ENCODE data around the gene SETD4.

Gene SETD4

DNA sequence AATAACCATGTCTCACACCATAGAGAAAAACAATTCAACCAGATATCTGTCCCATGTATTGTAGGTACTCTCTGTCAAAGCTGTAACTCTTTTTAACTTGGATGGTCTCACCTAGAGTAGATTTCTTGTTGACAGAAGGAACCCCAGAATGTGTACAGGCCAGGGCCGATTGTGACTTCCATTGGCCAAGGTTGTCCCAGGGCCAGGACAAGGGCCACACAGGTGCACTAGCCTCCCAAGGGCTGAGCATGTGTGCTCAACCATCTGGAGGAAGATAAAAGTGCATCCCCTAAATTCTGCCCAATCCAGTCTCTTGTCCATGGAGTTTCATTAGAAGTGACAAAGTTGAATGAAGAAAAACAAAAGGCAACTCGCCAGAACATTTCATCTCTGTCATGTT is 51.8 kb downstream of the SETD4 start:
- no peak for DNase-seq (ENCODE audit: low read depth)

DNA sequence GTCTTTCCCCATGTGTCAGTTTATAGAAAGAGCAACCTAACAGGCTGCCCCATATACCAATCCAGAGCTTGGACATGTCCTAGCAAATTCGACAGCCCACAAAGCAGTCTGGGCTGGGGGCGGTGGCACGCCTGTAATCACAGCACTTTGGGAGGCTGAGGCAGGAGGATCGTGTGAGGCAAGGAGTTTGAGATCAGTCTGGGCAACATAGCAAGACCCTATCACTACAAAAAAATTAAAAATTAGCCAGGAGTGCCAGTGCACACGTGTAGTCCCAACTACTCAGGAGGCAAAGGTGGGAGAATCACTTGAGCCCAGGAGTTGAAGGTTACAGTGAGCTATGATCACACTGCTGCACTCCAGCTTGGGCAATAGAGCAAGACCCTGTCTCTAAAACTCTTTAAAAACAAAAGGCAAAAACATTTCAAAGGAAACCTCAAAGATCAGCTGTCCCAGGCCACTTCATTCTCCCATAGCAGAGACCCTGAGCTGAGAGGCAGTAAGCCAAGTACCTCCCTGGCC is 54.4 kb downstream of the SETD4 start:
- DNase-seq (ENCODE audit: low read depth) = no peak

DNA sequence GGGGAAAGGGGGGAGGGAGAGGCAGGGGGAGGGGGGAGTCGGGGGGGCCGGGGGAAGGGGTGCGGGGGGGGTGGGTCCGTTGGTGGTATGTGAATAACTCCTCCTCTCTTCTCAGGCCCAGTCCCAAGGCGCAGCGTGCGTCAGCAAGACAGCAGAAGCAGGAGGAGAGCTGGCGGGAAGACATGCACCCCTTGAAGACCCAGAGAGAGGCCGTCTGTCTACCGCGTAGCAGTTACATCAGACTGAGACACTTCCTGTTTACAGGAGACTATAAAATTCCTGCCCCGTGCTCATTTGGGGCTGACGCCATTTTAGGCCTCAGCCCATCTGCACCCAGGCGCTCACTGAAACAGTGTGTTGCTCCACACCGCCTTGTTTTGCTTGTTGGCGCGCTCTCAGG is 55.3 kb downstream of the SETD4 start:
- no peak for DNase-seq (ENCODE audit: low read depth)

DNA sequence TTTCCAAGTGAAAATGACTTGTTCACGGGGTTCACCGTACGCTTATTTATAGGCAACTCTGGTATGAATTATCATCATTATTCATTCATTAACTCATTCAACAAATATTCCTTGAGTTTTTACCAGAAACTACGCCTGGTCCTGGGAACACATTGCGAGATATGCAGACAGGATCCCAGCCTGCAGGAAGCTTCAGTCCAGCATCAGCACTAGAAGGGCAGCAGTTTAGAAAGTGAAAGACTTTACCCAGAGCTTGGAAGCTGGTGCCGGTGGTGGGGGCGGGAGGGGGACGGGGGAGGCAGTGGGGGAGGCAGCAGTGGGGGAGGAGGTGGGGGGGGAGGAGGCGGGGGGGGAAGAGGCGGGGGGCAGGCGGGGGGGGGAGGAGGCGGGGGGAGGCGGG is 55.9 kb downstream of the SETD4 start:
- no peak for DNase-seq (ENCODE audit: low read depth)

DNA sequence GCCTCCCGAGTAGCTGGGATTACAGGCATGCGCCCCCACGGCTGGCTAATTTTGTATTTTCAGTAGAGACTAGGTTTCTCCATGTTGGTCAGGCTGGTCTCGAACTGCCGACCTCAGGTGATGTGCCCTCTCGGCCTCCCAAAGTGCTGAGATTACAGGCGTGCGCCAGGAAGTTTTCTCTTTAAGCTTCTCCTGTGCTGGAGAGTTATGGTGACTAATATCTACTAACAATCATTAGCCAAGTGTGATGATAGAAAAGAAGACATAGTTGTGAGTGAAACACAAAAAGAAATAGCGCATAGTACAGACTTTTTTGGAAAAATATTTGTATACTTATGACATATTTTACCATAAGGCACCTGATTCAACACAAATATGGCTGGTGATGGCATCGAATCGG is 56.5 kb downstream of the SETD4 start:
- no peak for DNase-seq (ENCODE audit: low read depth)

DNA sequence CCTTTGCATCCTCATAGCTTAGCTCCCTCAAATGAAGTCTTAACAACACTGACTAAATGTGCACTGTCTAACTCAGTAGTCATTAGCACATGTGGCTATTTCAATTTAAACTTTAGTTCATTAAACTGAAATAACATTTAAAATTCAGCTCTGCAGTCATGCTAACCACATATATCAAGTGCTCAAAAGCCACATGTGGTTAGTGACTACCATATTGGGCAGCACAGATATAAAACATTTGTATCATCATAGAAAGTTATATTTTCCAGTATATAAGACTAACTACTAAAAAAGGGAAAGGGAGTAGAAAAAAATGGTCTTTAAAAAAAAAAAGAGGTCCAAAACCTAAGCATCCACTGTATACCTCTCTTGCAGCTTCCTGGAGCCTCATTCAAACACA is 64.1 kb downstream of the SETD4 start:
- DNase-seq (ENCODE audit: low read depth) = no peak

DNA sequence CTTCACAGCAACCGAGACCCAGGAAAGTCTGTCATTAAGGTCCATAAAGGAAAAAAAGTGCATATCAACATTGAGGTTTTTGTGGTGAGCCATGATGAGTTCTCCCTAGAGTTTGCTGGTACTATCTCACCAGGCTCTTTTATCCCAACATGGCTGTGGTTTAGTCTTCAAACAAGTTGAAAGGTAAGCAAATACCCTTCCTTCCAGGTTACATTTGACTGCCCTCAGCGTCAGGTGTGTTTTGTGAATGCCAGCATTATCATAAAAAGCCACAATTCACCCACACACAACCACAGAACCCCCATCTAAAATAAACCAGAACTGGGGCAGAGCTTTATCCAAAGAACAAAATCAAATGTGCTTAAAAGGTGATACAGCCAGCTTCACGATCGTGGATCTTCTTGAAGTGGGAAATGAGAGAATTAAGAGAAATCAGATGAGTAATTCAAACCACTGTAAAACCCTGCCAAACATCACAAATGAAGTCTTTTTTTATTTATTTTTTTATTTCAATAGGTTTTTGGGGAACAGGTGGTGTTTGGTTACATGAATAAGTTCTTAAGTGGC is 64.7 kb downstream of the SETD4 start:
- no peak for DNase-seq (ENCODE audit: low read depth)

DNA sequence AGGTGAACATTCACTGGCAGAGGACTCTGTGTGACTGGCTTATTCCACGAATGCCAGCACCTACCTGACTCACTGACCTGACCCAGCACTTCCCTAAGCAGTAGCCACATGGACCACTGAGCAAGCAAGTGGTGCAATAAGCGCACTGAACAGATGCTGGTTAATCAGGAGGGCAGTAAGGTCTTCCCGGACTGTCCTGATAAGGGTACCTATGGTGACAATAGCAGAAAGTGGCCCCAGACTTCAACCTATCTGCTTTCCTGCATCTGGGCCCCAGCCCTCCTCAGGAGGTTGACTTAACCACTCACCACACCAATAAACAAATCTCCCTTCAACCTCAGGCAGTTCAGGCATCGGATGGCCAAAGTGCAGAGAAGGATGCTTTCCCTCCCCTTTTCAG is 65.7 kb downstream of the SETD4 start:
- DNase-seq (ENCODE audit: low read depth) = no peak

DNA sequence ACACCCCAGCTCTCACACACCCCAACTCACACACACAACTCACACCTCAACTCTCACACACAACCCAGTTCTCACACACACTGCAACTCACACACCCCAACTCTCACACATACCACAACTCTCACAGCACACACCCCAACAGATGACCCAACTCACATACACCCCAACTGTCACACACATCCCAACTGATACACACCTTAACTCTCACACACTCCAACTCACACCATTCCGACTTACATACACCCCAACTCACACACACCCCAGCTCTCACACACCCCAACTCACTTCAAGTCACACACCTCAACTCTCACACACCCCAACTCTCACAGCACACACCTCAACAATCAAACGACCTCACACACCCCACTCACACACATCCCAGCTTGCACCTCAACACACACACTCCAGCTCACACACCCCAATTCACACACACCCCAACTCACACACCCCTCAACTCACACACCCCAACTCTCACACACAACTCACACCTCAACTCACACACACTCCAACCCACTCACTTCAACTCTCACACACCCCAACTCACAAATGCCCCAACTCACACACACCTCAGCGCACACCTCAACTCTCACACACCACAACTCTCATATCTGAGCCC is 66.3 kb downstream of the SETD4 start:
- no peak for DNase-seq (ENCODE audit: low read depth)

DNA sequence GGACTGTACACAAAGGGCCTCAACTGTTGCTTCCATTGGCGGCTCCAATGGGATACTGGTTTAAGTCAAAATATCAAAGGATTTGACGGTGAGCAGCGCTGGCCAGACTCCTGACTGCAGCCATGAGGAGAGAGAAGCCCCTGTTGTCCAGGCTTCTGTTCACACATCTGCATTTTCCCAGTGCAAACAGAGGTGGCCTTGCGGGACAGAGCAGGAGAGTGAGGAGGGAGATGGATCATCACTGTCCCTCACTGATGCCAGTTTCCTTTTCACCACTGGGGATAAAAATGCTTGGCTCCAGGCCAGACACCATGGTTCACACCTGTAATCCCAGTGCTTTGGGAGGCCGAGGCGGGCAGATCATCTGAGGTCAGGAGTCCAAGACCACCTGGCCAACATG is 69.2 kb downstream of the SETD4 start:
- no peak for DNase-seq (ENCODE audit: low read depth)

DNA sequence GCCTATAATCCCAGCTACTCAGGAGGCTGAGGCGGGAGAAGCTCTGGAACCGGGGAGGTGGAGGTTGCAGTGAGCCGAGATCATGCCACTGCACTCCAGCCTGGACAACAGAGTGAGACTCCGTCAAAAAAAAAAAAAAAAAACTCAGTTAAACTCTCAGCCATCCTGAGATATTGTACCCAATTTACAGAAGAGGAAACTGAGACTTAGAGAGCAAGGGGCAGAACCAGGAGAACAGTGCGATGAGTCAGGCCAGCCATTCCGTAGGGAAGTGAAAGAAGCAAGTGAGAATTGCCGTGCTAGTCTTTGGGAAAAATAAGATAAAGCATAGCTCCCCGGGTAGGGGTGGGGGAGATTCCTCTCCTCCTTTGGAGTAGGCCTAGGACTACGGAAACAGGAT is 69.7 kb downstream of the SETD4 start:
- DNase-seq (ENCODE audit: low read depth) = no peak

DNA sequence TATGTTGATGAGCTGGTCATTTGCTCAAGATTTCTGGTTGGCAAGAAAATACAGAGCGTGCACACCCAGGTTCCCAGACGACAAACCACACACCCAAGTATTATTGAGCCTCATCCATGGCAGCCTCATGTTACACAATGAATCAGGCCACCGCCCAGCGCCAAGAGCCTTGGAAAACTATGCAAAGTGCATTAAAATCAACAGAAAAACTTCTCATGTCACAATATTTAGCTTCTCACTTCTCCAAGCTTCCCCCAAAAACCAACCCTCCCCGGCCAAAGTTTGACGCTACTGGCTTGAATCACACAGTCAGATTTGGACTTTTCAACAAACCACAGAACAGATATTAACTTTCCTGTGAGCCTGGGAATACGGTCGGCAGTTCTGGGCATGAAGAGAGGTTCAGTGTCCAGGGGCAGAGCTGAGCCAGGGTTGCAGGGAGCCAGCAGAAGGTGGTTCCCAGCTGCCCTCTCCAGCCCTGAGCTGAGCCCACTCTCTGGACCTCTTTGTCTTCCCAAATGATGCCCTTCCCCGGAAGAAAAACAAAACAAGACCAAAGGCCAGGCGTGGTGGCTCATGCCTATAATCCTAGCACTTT is 71.1 kb downstream of the SETD4 start:
- DNase-seq (ENCODE audit: low read depth) = no peak

DNA sequence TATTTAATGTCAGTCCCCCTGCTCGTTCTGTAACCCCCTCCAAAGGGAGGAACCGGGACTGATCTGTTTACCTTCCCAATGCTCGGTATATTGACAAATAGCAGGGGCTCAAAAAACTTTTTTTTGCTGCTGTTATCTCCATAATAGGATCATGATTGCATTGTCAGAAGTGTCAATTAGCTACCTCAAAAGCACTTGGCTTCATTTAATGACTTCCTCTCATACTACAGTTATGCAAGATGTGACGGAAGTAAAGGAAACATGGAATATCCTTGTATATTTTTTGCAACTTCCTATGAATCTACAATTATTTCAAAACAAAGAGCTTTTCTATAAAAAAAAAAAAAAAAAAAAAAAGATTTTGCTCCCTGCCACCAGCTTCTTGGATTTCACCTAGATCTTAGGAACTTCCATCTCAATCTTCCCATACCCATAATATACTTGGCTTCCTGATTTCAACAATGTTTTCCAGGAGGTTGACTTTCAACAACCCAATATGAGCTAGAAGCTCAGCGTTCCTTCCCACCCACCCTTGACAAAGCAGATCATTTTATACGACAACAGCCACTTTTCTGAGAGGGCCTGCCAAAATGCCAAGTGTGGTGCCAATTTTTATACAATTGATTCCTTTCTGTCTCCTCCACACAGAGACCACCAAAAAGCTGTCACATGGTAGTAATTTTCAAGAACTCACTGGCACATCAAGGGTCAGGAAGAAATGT is 71.7 kb downstream of the SETD4 start:
- DNase-seq (ENCODE audit: low read depth) = no peak

DNA sequence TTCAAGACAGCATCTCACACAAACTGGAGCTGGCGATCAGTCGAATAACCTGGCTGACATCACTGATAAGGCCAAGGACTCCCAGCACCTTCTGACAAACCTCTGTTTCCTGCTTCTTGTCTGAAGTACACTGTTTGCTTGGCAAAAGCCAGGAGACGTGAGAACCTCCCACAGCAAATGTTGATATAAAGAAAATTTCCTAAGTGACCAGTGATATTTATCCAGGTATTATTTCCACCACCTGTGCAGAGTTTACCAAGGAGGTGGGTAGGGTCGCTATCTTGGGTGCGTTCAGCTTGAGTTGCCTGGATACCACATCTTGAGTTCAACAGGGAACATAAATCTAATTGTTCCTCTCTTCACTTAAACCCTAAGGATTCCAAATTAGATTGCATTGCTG is 72.9 kb downstream of the SETD4 start:
- no peak for DNase-seq (ENCODE audit: low read depth)

DNA sequence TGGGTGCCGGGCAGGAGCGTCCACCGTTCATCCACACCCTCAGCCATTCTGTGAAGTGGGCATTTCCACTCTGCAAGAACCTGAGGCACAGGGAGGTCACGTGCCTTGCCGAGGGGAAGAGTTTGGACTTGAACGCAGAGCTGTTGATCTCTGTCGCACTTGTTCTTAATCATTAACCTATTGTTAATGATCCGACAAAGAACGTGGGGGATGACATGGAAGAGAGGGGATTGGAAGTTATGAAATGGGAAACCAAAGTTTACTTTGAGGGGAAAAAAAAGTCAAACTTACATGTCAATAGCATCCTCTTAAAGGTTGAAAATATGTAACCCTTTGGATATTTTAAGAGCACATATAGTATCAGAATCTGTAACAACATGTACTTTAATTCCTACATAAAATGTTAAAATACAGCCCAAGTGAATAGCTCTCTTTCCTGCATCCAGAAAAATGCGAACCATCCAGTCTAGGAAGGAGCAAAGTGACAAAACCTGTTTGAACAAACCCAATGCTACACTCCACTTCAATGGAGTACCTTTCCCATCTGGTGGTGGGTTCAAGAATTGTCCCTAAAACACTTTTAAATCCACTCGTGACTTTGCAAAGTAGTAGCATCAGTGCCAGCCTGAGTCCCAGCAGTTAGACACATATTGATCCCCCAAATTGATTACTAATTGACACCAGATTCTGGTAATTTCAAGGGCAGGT is 75.5 kb downstream of the SETD4 start:
- DNase-seq (ENCODE audit: low read depth) = no peak
